ENCODE results near the gene C9orf152. TPM values are rescaled to one million over a fixed set of nuclear protein-coding genes. Genes with fewer than 3 reads are reported as not detected.

Gene C9orf152
- polyA plus RNA-seq, 1 donor (not counting 4 experiments of a cell fraction or from before 2014, with no cell fraction given) = not detected

- H3K9ac ChIP-seq (ENCODE audit: control insufficient read depth, extremely low read depth, insufficient read depth, low read length) = no peak overlapping the region
- no peaks in the 10 kb centered on the region for H3K9me3 ChIP-seq (ENCODE audit: control insufficient read depth, low read depth, low read length)
These were observed 9.7 kb upstream of the C9orf152 start for GRCh38 chr9:110217656-110218099.

GRCh38 chr9:110214586-110215355, 6.8 kb upstream of the C9orf152 start:
- Histone ChIP-seq H3K9ac (ENCODE audit: control insufficient read depth, extremely low read depth, insufficient read depth, low read length) (no peak overlapping the region), H3K27ac (ENCODE audit: control insufficient read depth, insufficient read depth, low read length) (no peak overlapping the region), H3K9me1 (ENCODE audit: control insufficient read depth, extremely low read depth, insufficient read depth, low read length) (no peaks in the 10 kb centered on the region), H3K4me2 (ENCODE audit: control insufficient read depth, extremely low read depth, insufficient read depth, low read depth, low read length) (no peak overlapping the region), H3K9me3 (ENCODE audit: control insufficient read depth, low read depth, low read length) (no peaks in the 10 kb centered on the region), H3K27me3 (ENCODE audit: control insufficient read depth, extremely low read depth, insufficient read depth, low read length) (no peaks in the 10 kb centered on the region), H3K36me3 (ENCODE audit: control insufficient read depth in 2 of 2, extremely low read depth in 1 of 2, insufficient read depth in 2 of 2, low read length in 2 of 2) (no peaks in the 10 kb centered on the region), H4K20me1 (ENCODE audit: control insufficient read depth, extremely low read depth, insufficient read depth, low read length) (no peaks in the 10 kb centered on the region), H2AFZ (ENCODE audit: control insufficient read depth, low read length) (no peak overlapping the region), H3K79me2 (ENCODE audit: control insufficient read depth, insufficient read depth, low read length) (no peaks in the 10 kb centered on the region), H3K4me1 (ENCODE audit: control insufficient read depth, extremely low read depth, insufficient read depth, low read length) (peaks cover 9% of the 10 kb centered on the region), H3K4me3 (ENCODE audit: control insufficient read depth in 2 of 3, extremely low read depth in 1 of 3, insufficient read depth in 2 of 3, low read depth in 1 of 3, low read length in 3 of 3) (no peak overlapping the region)
- FAIRE-seq (no peak), DNase-seq (ENCODE audit: low read depth, low spot score) (no peak)
- TF ChIP-seq CTCF (optimal IDR thresholded peaks at IDR 0.05 in 1 of 3, IDR thresholded peaks at IDR 0.05 in 1 of 3, conservative IDR thresholded peaks at IDR 0.05 in 1 of 3; ENCODE audit: extremely low read depth in 1 of 3, insufficient read depth in 2 of 3, low read length in 3 of 3) = no peak
- TF ChIP-seq EZH2 (IDR thresholded peaks at IDR 0.05; ENCODE audit: low read length) = no peak
- dilution Hi-C loops (cut with MboI; ENCODE audit: extremely low pct_ligation_motif_present, low sequenced_read_pairs) = no loop called here

More at GRCh38 chr9:110217656-110218099, 9.7 kb upstream of the C9orf152 start:
- Histone ChIP-seq H3K27me3 (ENCODE audit: control insufficient read depth, extremely low read depth, insufficient read depth, low read length) (no peaks in the 10 kb centered on the region), H2AFZ (ENCODE audit: control insufficient read depth, low read length) (no peak overlapping the region), H4K20me1 (ENCODE audit: control insufficient read depth, extremely low read depth, insufficient read depth, low read length) (no peaks in the 10 kb centered on the region), H3K4me1 (ENCODE audit: control insufficient read depth, extremely low read depth, insufficient read depth, low read length) (peaks cover 9% of the 10 kb centered on the region), H3K4me2 (ENCODE audit: control insufficient read depth, extremely low read depth, insufficient read depth, low read depth, low read length) (peak overlapping the region; percentile 20), H3K79me2 (ENCODE audit: control insufficient read depth, insufficient read depth, low read length) (no peaks in the 10 kb centered on the region), H3K4me3 (ENCODE audit: control insufficient read depth in 2 of 3, extremely low read depth in 1 of 3, insufficient read depth in 2 of 3, low read depth in 1 of 3, low read length in 3 of 3) (no peak overlapping the region), H3K27ac (ENCODE audit: control insufficient read depth, insufficient read depth, low read length) (no peak overlapping the region), H3K36me3 (ENCODE audit: control insufficient read depth in 2 of 2, extremely low read depth in 1 of 2, insufficient read depth in 2 of 2, low read length in 2 of 2) (no peaks in the 10 kb centered on the region), H3K9me1 (ENCODE audit: control insufficient read depth, extremely low read depth, insufficient read depth, low read length) (no peaks in the 10 kb centered on the region)
- no peak for DNase-seq (ENCODE audit: low read depth, low spot score)
- dilution Hi-C loops (cut with MboI; ENCODE audit: extremely low pct_ligation_motif_present, low sequenced_read_pairs) = no loop called here
- FAIRE-seq = no peak
- TF ChIP-seq CTCF (optimal IDR thresholded peaks at IDR 0.05 in 1 of 3, IDR thresholded peaks at IDR 0.05 in 1 of 3, conservative IDR thresholded peaks at IDR 0.05 in 1 of 3; ENCODE audit: extremely low read depth in 1 of 3, insufficient read depth in 2 of 3, low read length in 3 of 3) = peak; percentile 16 to 73 (median 48)
- no peak for TF ChIP-seq EZH2 (IDR thresholded peaks at IDR 0.05; ENCODE audit: low read length)

Data from keratinocyte (primary cell).